Cerebellar nuclear complex (tissue), 1 donor: ENCODE results near the gene HGFAC.

Source experiments
- DNase-seq, 2 experiments: peaks; one replicate each; lab custom pipeline; 2025; lab: John Stamatoyannopoulos, UW

The HGFAC gene

GRCh38 chr4:3426465-3427133 is 15.2 kb upstream of the HGFAC start:
- DNase-seq, result no peak

- no peak for DNase-seq
Observed at GRCh38 chr4:3427134-3427476, 14.7 kb upstream of the HGFAC start.

- no peak for DNase-seq
Observed at GRCh38 chr4:3427706-3428446, 13.9 kb upstream of the HGFAC start.

GRCh38 chr4:3429651-3430050 is 12.1 kb upstream of the HGFAC start:
- DNase-seq, result no peak

- no peak for DNase-seq
Observed at GRCh38 chr4:3430524-3430923, 11.2 kb upstream of the HGFAC start.

GRCh38 chr4:3431446-3431993 is 10.2 kb upstream of the HGFAC start:
- no peak for DNase-seq

- DNase-seq, result no peak
Observed at GRCh38 chr4:3432381-3432790, 9.4 kb upstream of the HGFAC start.

GRCh38 chr4:3433138-3433869 is 8.5 kb upstream of the HGFAC start:
- no peak for DNase-seq

- DNase-seq, result no peak
Observed at GRCh38 chr4:3434881-3435685, 6.7 kb upstream of the HGFAC start.

GRCh38 chr4:3435686-3435956 is 6.1 kb upstream of the HGFAC start:
- no peak for DNase-seq

- no peak for DNase-seq
Observed at GRCh38 chr4:3436048-3436797, 5.5 kb upstream of the HGFAC start.

GRCh38 chr4:3436798-3437581 is 4.8 kb upstream of the HGFAC start:
- no peak for DNase-seq

GRCh38 chr4:3437582-3437936 is 4.2 kb upstream of the HGFAC start:
- DNase-seq, result no peak

- no peak for DNase-seq
Observed at GRCh38 chr4:3437998-3438846, 3.5 kb upstream of the HGFAC start.

GRCh38 chr4:3438847-3439180 is 3.0 kb upstream of the HGFAC start:
- DNase-seq, result no peak

- no peak for DNase-seq
Observed at GRCh38 chr4:3439391-3439790, 2.4 kb upstream of the HGFAC start.

- DNase-seq, result no peak
Observed at GRCh38 chr4:3440011-3440410, 1.8 kb upstream of the HGFAC start.

GRCh38 chr4:3440979-3441500 is 728 bp upstream of the HGFAC start:
- no peak for DNase-seq

- DNase-seq, result no peak
Observed at GRCh38 chr4:3442460-3442958, 741 bp downstream of the HGFAC start.
